ENCODE results near the gene PDHX.
A peak's percentile ranks its signal among the peaks of the same experiment; 100 is the strongest.
"Not testable (repeated sequence)": the region's sequence is repeated elsewhere in the genome, so short reads cannot be mapped to it uniquely, and the experiment has no call there.

The PDHX gene

GRCh38 chr11:34905666-34906065 is 10.8 kb upstream of the PDHX start:
- TF ChIP-seq POLR2AphosphoS5 (IDR thresholded peaks at IDR 0.05; ENCODE audit: borderline replicate concordance, low read depth, low read length) (no peak), EZH2 (IDR thresholded peaks at IDR 0.05) (no peak), FOXP2 (optimal IDR thresholded peaks at IDR 0.05; ENCODE audit: control extremely low read depth, extremely low read length, insufficient read depth) (no peak)
- no peak for DNase-seq (ENCODE audit: low read depth, low spot score)
- no peak overlapping the region for H3K4me3 ChIP-seq

GRCh38 chr11:34907934-34908593 is 8.4 kb upstream of the PDHX start:
- no peak for TF ChIP-seq POLR2AphosphoS5 (IDR thresholded peaks at IDR 0.05; ENCODE audit: borderline replicate concordance, low read depth, low read length)
- Histone ChIP-seq H3K9ac (ENCODE audit: insufficient read length) (no peak overlapping the region), H3K36me3 (ENCODE audit: insufficient read depth, low read length) (peaks cover 3% of the 10 kb centered on the region; the same call in 1 of the 2 replicates), H3K9me3 (ENCODE audit: low read depth, low read length) (no peaks in the 10 kb centered on the region), H3K27ac (no peak overlapping the region), H3K4me3 (no peak overlapping the region)
- DNase-seq (ENCODE audit: low read depth, low spot score): no peak

More at GRCh38 chr11:34905666-34906065, 10.8 kb upstream of the PDHX start:
- Histone ChIP-seq H3K9ac (ENCODE audit: insufficient read length) (no peak overlapping the region), H3K36me3 (ENCODE audit: insufficient read depth, low read length) (no peaks in the 10 kb centered on the region), H3K27ac (no peak overlapping the region), H3K9me3 (ENCODE audit: low read depth, low read length) (no peaks in the 10 kb centered on the region)

GRCh38 chr11:34909415-34909814 is 7.0 kb upstream of the PDHX start:
- H3K27ac ChIP-seq: no peak overlapping the region
- DNase-seq (ENCODE audit: low read depth, low spot score): no peak
- H3K9me3 ChIP-seq (ENCODE audit: low read depth, low read length): no peaks in the 10 kb centered on the region
- no peak for TF ChIP-seq EZH2 (IDR thresholded peaks at IDR 0.05)
- TF ChIP-seq POLR2AphosphoS5 (IDR thresholded peaks at IDR 0.05; ENCODE audit: borderline replicate concordance, low read depth, low read length): no peak
- TF ChIP-seq FOXP2 (optimal IDR thresholded peaks at IDR 0.05; ENCODE audit: control extremely low read depth, extremely low read length, insufficient read depth): no peak
- H3K4me3 ChIP-seq: no peak overlapping the region
- no peak overlapping the region for H3K9ac ChIP-seq (ENCODE audit: insufficient read length)
- H3K36me3 ChIP-seq (ENCODE audit: insufficient read depth, low read length): peaks cover 9% of the 10 kb centered on the region

GRCh38 chr11:34909955-34910354 is 6.5 kb upstream of the PDHX start:
- Histone ChIP-seq H3K36me3 (ENCODE audit: insufficient read depth, low read length) (peaks cover 9% of the 10 kb centered on the region), H3K9ac (ENCODE audit: insufficient read length) (no peak overlapping the region), H3K9me3 (ENCODE audit: low read depth, low read length) (no peaks in the 10 kb centered on the region), H3K4me3 (no peak overlapping the region), H3K27ac (no peak overlapping the region)
- DNase-seq (ENCODE audit: low read depth, low spot score): no peak
- TF ChIP-seq EZH2 (IDR thresholded peaks at IDR 0.05): no peak
- TF ChIP-seq FOXP2 (optimal IDR thresholded peaks at IDR 0.05; ENCODE audit: control extremely low read depth, extremely low read length, insufficient read depth): no peak
- no peak for TF ChIP-seq POLR2AphosphoS5 (IDR thresholded peaks at IDR 0.05; ENCODE audit: borderline replicate concordance, low read depth, low read length)

- Histone ChIP-seq H3K9ac (ENCODE audit: insufficient read length) (no peak overlapping the region), H3K4me3 (no peak overlapping the region), H3K27ac (no peak overlapping the region), H3K9me3 (ENCODE audit: low read depth, low read length) (no peaks in the 10 kb centered on the region), H3K36me3 (ENCODE audit: insufficient read depth, low read length) (peaks cover 9% of the 10 kb centered on the region)
- DNase-seq (ENCODE audit: low read depth, low spot score): no peak
- TF ChIP-seq FOXP2 (optimal IDR thresholded peaks at IDR 0.05; ENCODE audit: control extremely low read depth, extremely low read length, insufficient read depth) (no peak), POLR2AphosphoS5 (IDR thresholded peaks at IDR 0.05; ENCODE audit: borderline replicate concordance, low read depth, low read length) (no peak), EZH2 (IDR thresholded peaks at IDR 0.05) (no peak)
Observed at GRCh38 chr11:34910817-34911216, 5.6 kb upstream of the PDHX start.

GRCh38 chr11:34911676-34912075 is 4.7 kb upstream of the PDHX start:
- no peak for TF ChIP-seq FOXP2 (optimal IDR thresholded peaks at IDR 0.05; ENCODE audit: control extremely low read depth, extremely low read length, insufficient read depth)
- TF ChIP-seq POLR2AphosphoS5 (IDR thresholded peaks at IDR 0.05; ENCODE audit: borderline replicate concordance, low read depth, low read length): no peak
- no peak for TF ChIP-seq EZH2 (IDR thresholded peaks at IDR 0.05)
- H3K9me3 ChIP-seq (ENCODE audit: low read depth, low read length): no peaks in the 10 kb centered on the region
- H3K36me3 ChIP-seq (ENCODE audit: insufficient read depth, low read length): peaks cover 9% of the 10 kb centered on the region
- no peak for DNase-seq (ENCODE audit: low read depth, low spot score)
- no peak overlapping the region for H3K4me3 ChIP-seq
- no peak overlapping the region for H3K27ac ChIP-seq
- no peak overlapping the region for H3K9ac ChIP-seq (ENCODE audit: insufficient read length)

GRCh38 chr11:34913556-34913955 is 2.9 kb upstream of the PDHX start:
- DNase-seq (ENCODE audit: low read depth, low spot score); H3K4me3 ChIP-seq; H3K9ac ChIP-seq (ENCODE audit: insufficient read length); H3K9me3 ChIP-seq (ENCODE audit: low read depth, low read length); H3K36me3 ChIP-seq (ENCODE audit: insufficient read depth, low read length); H3K27ac ChIP-seq: not testable (repeated sequence)

GRCh38 chr11:34915136-34916014 is 1.0 kb upstream of the PDHX start:
- Histone ChIP-seq H3K9ac (ENCODE audit: insufficient read length) (peak overlapping the region; percentile 93), H3K27ac (peak overlapping the region; percentile 84), H3K9me3 (ENCODE audit: low read depth, low read length) (no peaks in the 10 kb centered on the region), H3K36me3 (ENCODE audit: insufficient read depth, low read length) (peaks cover 9% of the 10 kb centered on the region), H3K4me3 (peak overlapping the region; percentile 97)
- DNase-seq (ENCODE audit: low read depth, low spot score): no peak
- TF ChIP-seq EZH2 (IDR thresholded peaks at IDR 0.05): no peak
- no peak for TF ChIP-seq FOXP2 (optimal IDR thresholded peaks at IDR 0.05; ENCODE audit: control extremely low read depth, extremely low read length, insufficient read depth)
- TF ChIP-seq POLR2AphosphoS5 (IDR thresholded peaks at IDR 0.05; ENCODE audit: borderline replicate concordance, low read depth, low read length): no peak

Data from SK-N-MC (cell line).